GM18867 (cell line): ENCODE results near the gene GFM1.

Source experiments
- ATAC-seq: cut with Tn5 transposase; IDR thresholded peaks from one replicate; pipeline ENCODE4 v1.9.1; 2021; ENCODE audit warnings: mild to moderate bottlenecking, moderate library complexity; ENCODE audit not compliant: unreplicated experiment

Gene GFM1

GRCh38 chr3:158723991-158724390, 79.7 kb downstream of the GFM1 start:
- no peak for ATAC-seq

GRCh38 chr3:158725348-158726011, 81.2 kb downstream of the GFM1 start:
- no peak for ATAC-seq

- ATAC-seq = peak; percentile 82
Observed at GRCh38 chr3:158727206-158728060, 83.1 kb downstream of the GFM1 start.

- ATAC-seq = no peak
Observed at GRCh38 chr3:158728061-158728377, 83.7 kb downstream of the GFM1 start.

GRCh38 chr3:158728851-158729250, 84.5 kb downstream of the GFM1 start:
- ATAC-seq = no peak

- ATAC-seq = no peak
Observed at GRCh38 chr3:158731486-158731885, 87.2 kb downstream of the GFM1 start.

- ATAC-seq = peak; percentile 42
Observed at GRCh38 chr3:158731938-158732855, 87.9 kb downstream of the GFM1 start, which contains the start of gene RARRES1. RARRES1 (minus strand) TSS chr3:158732457; CDS start chr3:158732415, 42 bp downstream.

- no peak for ATAC-seq
Observed at GRCh38 chr3:158732856-158733200, 88.5 kb downstream of the GFM1 start.

GRCh38 chr3:158733656-158734055, 89.3 kb downstream of the GFM1 start:
- ATAC-seq = no peak

GRCh38 chr3:158735296-158736033, 91.1 kb downstream of the GFM1 start:
- ATAC-seq = no peak

- ATAC-seq = no peak
Observed at GRCh38 chr3:158737410-158737809, 93.1 kb downstream of the GFM1 start.

GRCh38 chr3:158737976-158738615, 93.8 kb downstream of the GFM1 start:
- no peak for ATAC-seq

- ATAC-seq = no peak
Observed at GRCh38 chr3:158738653-158739052, 94.3 kb downstream of the GFM1 start.

- ATAC-seq = no peak
Observed at GRCh38 chr3:158739078-158739477, 94.8 kb downstream of the GFM1 start.

- no peak for ATAC-seq
Observed at GRCh38 chr3:158739661-158740060, 95.3 kb downstream of the GFM1 start.
